ENCODE measurements around the gene SIGLEC11.

The SIGLEC11 gene

DNA sequence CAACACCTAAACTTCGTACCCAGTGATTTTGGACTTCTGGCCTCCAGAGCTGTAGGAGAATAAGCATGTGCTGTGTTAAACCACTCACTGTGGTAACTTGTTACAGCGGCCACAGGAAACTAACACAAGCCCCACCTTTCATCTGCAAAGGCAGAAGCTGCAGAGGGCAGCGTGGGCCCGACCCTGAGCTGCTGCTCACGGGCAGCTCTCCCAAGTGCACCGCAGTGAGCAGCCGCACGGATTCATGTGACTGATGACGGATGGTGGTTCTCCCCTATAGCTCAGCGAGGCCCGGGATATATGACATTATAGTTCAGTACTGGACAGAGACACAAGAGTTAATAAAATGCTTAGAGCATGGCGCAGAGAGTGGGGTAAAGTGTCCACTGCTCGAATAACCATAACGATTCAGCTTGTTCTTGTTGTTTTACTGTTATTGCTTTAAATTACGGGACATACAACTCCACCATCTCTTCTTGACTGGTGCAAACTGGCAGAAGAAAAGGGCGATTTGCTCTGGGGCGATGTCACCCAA is 42.3 kb upstream of the SIGLEC11 start:
- TF ChIP-seq, protein P1, sequence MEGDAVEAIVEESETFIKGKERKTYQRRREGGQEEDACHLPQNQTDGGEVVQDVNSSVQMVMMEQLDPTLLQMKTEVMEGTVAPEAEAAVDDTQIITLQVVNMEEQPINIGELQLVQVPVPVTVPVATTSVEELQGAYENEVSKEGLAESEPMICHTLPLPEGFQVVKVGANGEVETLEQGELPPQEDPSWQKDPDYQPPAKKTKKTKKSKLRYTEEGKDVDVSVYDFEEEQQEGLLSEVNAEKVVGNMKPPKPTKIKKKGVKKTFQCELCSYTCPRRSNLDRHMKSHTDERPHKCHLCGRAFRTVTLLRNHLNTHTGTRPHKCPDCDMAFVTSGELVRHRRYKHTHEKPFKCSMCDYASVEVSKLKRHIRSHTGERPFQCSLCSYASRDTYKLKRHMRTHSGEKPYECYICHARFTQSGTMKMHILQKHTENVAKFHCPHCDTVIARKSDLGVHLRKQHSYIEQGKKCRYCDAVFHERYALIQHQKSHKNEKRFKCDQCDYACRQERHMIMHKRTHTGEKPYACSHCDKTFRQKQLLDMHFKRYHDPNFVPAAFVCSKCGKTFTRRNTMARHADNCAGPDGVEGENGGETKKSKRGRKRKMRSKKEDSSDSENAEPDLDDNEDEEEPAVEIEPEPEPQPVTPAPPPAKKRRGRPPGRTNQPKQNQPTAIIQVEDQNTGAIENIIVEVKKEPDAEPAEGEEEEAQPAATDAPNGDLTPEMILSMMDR (IDR thresholded peaks at IDR 0.05; ENCODE audit: low read depth, low read length, missing control alignments), result no peak
- no peak for DNase-seq
- in situ Hi-C loops (cut with HindIII; ENCODE audit: low pct_ligation_motif_present, low sequenced_read_pairs), result no loop called here
- peaks cover 64% of the 10 kb centered on the region for H3K36me3 ChIP-seq (replicated peaks)
- no peak overlapping the region for H3K4me3 ChIP-seq (ENCODE audit: low read depth, low read length)
- no peaks in the 10 kb centered on the region for H3K27me3 ChIP-seq (replicated peaks)
- no peak overlapping the region for H3K27ac ChIP-seq

DNA sequence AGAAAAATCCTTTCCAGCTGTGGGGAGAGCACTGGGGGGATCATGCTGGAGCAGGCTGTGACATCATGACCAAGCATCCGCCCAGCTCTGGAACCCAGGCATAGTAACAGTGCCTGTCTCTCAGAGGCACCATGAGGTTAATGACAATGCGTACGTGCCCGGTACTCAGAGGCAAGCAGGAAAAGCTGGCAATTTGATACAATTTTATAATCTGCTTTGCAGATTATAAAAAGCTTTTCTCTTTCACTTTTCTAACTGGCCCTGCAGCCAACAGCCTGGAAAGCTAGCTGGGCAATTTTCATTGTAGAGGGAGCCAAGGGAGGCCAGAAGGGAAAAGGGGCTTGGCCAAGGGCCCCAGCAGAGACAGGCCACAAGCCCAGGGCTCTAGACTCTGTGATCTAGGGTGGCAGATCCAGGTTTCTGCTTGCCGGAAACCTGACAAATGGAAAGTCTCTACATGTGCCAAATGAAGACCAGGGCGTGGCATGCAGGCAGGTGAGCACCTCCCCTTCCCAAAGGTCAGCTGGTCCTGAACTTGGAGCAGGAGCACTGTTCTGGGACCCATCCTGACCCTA is 41.5 kb upstream of the SIGLEC11 start:
- in situ Hi-C loops (cut with HindIII; ENCODE audit: low pct_ligation_motif_present, low sequenced_read_pairs), result no loop called here
- Histone ChIP-seq H3K27ac (no peak overlapping the region), H3K4me3 (ENCODE audit: low read depth, low read length) (no peak overlapping the region), H3K27me3 (replicated peaks) (no peaks in the 10 kb centered on the region), H3K36me3 (replicated peaks) (peaks cover 57% of the 10 kb centered on the region)
- TF ChIP-seq, protein P1 (IDR thresholded peaks at IDR 0.05; ENCODE audit: low read depth, low read length, missing control alignments), result no peak
- DNase-seq, result no peak

DNA sequence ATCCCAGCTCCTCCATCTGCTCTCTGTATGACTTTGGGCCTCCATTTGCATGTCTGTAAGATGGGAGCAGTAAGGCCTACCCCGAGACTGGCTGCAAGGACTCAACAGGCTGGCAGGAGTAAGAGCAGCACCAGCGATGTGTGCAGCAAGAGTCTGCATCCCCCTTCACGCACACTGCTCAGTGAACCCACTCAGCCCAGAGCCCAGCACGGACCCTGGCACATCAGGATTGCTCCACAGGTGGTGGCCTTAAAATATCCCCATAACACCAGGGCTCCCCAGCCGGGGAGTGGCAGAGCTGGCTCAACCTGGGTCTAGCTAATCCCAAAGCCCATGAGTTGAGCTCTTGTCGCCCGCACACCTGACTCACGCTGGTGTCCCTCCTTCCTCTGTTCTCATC is 40.8 kb upstream of the SIGLEC11 start:
- H3K27ac ChIP-seq, result no peak overlapping the region
- DNase-seq, result no peak
- H3K4me3 ChIP-seq (ENCODE audit: low read depth, low read length), result no peak overlapping the region
- in situ Hi-C loops (cut with HindIII; ENCODE audit: low pct_ligation_motif_present, low sequenced_read_pairs), result no loop called here
- H3K27me3 ChIP-seq (replicated peaks), result no peaks in the 10 kb centered on the region
- TF ChIP-seq, protein P1 (IDR thresholded peaks at IDR 0.05; ENCODE audit: low read depth, low read length, missing control alignments), result no peak
- H3K36me3 ChIP-seq (replicated peaks), result peaks cover 50% of the 10 kb centered on the region

DNA sequence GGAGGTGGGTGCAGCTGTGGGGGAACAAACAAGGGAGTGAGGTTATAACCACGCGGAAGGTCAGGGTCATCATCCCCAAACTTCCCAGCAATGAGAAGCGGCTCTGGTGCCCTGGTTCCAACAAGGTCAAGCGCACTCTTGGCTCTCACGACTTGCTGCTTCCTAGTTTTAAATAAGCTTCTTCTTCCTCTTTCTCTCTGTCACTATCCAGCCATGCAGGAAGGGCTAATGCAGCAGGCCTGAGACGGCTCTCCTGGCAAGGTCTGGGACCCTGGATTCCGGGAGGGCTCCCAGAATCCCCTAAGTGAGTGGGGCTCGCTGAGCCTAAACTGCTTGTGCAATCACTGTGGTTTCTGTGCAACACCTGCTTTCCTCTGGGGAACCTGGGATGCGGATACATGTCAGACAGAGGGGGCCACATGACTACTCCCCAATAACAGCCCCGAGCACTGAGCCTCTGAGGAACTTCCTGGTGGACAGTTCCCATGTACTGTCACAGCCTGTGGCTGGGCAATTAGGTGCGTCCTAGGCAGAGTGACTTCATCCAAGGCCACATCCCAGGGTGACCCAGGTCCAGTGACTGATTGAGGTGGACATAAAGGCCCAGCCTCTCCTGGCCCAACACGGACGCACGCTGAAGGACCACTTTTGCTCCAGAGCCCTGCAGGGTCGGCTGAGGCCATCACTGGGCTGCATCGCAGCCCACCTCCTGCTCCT is 40.0 kb upstream of the SIGLEC11 start:
- in situ Hi-C loops (cut with HindIII; ENCODE audit: low pct_ligation_motif_present, low sequenced_read_pairs), result no loop called here
- no peaks in the 10 kb centered on the region for H3K27me3 ChIP-seq (replicated peaks)
- TF ChIP-seq, protein P1 (IDR thresholded peaks at IDR 0.05; ENCODE audit: low read depth, low read length, missing control alignments), result no peak
- H3K36me3 ChIP-seq (replicated peaks), result peaks cover 46% of the 10 kb centered on the region
- no peak for DNase-seq
- H3K27ac ChIP-seq, result no peak overlapping the region
- H3K4me3 ChIP-seq (ENCODE audit: low read depth, low read length), result no peak overlapping the region

DNA sequence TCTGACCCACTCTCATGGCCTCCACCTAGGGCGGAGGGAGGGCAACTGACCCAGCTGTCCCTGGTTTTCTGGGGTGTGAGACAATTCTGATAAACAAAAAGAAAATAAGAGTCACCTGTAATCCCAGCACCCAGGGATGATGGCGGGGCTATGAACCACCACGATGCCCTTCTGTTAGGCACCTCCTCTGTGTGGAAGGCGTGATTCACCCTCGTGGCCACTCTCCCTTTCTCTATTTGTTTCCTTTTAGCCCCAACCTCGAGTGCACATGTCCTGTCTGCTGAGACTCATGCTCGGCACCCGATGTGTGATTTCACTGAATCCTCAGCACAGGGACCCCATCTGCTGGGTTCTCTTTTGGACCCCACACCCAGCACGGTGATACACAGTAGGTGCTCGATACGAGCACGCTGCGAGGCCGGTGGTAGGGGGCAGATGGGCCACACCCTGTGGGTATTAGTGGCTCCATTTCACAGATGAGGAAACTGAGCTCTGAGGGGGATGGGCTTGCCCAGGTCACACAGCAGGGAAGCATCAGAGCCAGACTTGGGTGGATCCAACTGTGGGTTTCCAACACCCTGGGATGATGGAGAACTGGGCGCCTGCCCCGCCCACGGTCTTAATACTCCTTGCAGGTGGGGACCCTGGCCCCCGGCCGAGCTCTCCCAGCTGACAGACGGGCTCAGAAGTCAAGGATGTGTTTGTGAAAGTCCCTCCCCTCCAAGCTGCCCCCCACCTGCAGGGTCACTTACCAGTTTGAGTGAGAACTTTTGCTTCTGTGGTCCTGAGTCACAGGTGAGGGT is 39.3 kb upstream of the SIGLEC11 start:
- no peak for DNase-seq
- Histone ChIP-seq H3K27ac (no peak overlapping the region), H3K27me3 (replicated peaks) (no peaks in the 10 kb centered on the region), H3K4me3 (ENCODE audit: low read depth, low read length) (no peak overlapping the region), H3K36me3 (replicated peaks) (peaks cover 42% of the 10 kb centered on the region)
- in situ Hi-C loops (cut with HindIII; ENCODE audit: low pct_ligation_motif_present, low sequenced_read_pairs), result no loop called here
- TF ChIP-seq, protein P1 (IDR thresholded peaks at IDR 0.05; ENCODE audit: low read depth, low read length, missing control alignments), result no peak
